ENCODE measurements around the gene CBX4. TPM values are rescaled to one million over a fixed set of nuclear protein-coding genes. Genes with fewer than 3 reads are reported as not detected.

The CBX4 gene
- polyA plus RNA-seq, 1 donor (not counting 4 experiments of a cell fraction or from before 2014, with no cell fraction given) = 7.0 TPM

GRCh38 chr17:79835470-79835899, 3.8 kb downstream of the CBX4 start:
- TF ChIP-seq EZH2 (IDR thresholded peaks at IDR 0.05; ENCODE audit: low read length) (no peak), CTCF (optimal IDR thresholded peaks at IDR 0.05 in 1 of 3, IDR thresholded peaks at IDR 0.05 in 1 of 3, conservative IDR thresholded peaks at IDR 0.05 in 1 of 3; ENCODE audit: extremely low read depth in 1 of 3, insufficient read depth in 2 of 3, low read length in 3 of 3) (no peak)
- Histone ChIP-seq H3K9me3 (ENCODE audit: control insufficient read depth, low read depth, low read length) (no peaks in the 10 kb centered on the region), H3K27ac (ENCODE audit: control insufficient read depth, insufficient read depth, low read length) (no peak overlapping the region), H3K4me2 (ENCODE audit: control insufficient read depth, extremely low read depth, insufficient read depth, low read depth, low read length) (no peak overlapping the region), H3K4me3 (ENCODE audit: control insufficient read depth in 2 of 3, extremely low read depth in 1 of 3, insufficient read depth in 2 of 3, low read depth in 1 of 3, low read length in 3 of 3) (no peak overlapping the region), H3K27me3 (ENCODE audit: control insufficient read depth, extremely low read depth, insufficient read depth, low read length) (peaks cover 8% of the 10 kb centered on the region), H3K79me2 (ENCODE audit: control insufficient read depth, insufficient read depth, low read length) (peaks cover 7% of the 10 kb centered on the region), H2AFZ (ENCODE audit: control insufficient read depth, low read length) (no peak overlapping the region), H3K4me1 (ENCODE audit: control insufficient read depth, extremely low read depth, insufficient read depth, low read length) (peaks cover 26% of the 10 kb centered on the region), H3K9ac (ENCODE audit: control insufficient read depth, extremely low read depth, insufficient read depth, low read length) (no peak overlapping the region), H4K20me1 (ENCODE audit: control insufficient read depth, extremely low read depth, insufficient read depth, low read length) (peaks cover 5% of the 10 kb centered on the region), H3K9me1 (ENCODE audit: control insufficient read depth, extremely low read depth, insufficient read depth, low read length) (no peaks in the 10 kb centered on the region), H3K36me3 (ENCODE audit: control insufficient read depth in 2 of 2, extremely low read depth in 1 of 2, insufficient read depth in 2 of 2, low read length in 2 of 2) (peaks cover 0 to 6% of the 10 kb centered on the region in 2 experiments)
- dilution Hi-C loops (cut with MboI; ENCODE audit: extremely low pct_ligation_motif_present, low sequenced_read_pairs) = no loop called here
- no peak for FAIRE-seq
- DNase-seq (ENCODE audit: low read depth, low spot score) = no peak

GRCh38 chr17:79834565-79835469, 4.4 kb downstream of the CBX4 start:
- Histone ChIP-seq H3K4me1 (ENCODE audit: control insufficient read depth, extremely low read depth, insufficient read depth, low read length) (peaks cover 22% of the 10 kb centered on the region), H3K36me3 (ENCODE audit: control insufficient read depth in 2 of 2, extremely low read depth in 1 of 2, insufficient read depth in 2 of 2, low read length in 2 of 2) (peaks cover 0 to 6% of the 10 kb centered on the region in 2 experiments), H3K9ac (ENCODE audit: control insufficient read depth, extremely low read depth, insufficient read depth, low read length) (no peak overlapping the region), H4K20me1 (ENCODE audit: control insufficient read depth, extremely low read depth, insufficient read depth, low read length) (peaks cover 5% of the 10 kb centered on the region), H2AFZ (ENCODE audit: control insufficient read depth, low read length) (no peak overlapping the region), H3K4me3 (ENCODE audit: control insufficient read depth in 2 of 3, extremely low read depth in 1 of 3, insufficient read depth in 2 of 3, low read depth in 1 of 3, low read length in 3 of 3) (no peak overlapping the region), H3K4me2 (ENCODE audit: control insufficient read depth, extremely low read depth, insufficient read depth, low read depth, low read length) (no peak overlapping the region), H3K27ac (ENCODE audit: control insufficient read depth, insufficient read depth, low read length) (no peak overlapping the region), H3K9me3 (ENCODE audit: control insufficient read depth, low read depth, low read length) (no peaks in the 10 kb centered on the region), H3K9me1 (ENCODE audit: control insufficient read depth, extremely low read depth, insufficient read depth, low read length) (no peaks in the 10 kb centered on the region), H3K79me2 (ENCODE audit: control insufficient read depth, insufficient read depth, low read length) (peaks cover 7% of the 10 kb centered on the region), H3K27me3 (ENCODE audit: control insufficient read depth, extremely low read depth, insufficient read depth, low read length) (peaks cover 2% of the 10 kb centered on the region)
- no peak for TF ChIP-seq EZH2 (IDR thresholded peaks at IDR 0.05; ENCODE audit: low read length)
- peak; percentile 49 to 71 (median 70) for TF ChIP-seq CTCF (optimal IDR thresholded peaks at IDR 0.05 in 1 of 3, IDR thresholded peaks at IDR 0.05 in 1 of 3, conservative IDR thresholded peaks at IDR 0.05 in 1 of 3; ENCODE audit: extremely low read depth in 1 of 3, insufficient read depth in 2 of 3, low read length in 3 of 3)
- no peak for DNase-seq (ENCODE audit: low read depth, low spot score)
- FAIRE-seq = no peak
- dilution Hi-C loops (cut with MboI; ENCODE audit: extremely low pct_ligation_motif_present, low sequenced_read_pairs) = no loop called here

Data from keratinocyte (primary cell).